Common myeloid progenitor, CD34-positive (primary cell): Measurements from ENCODE around the gene ABCG5.

Experiments used
- CTCF ChIA-PET: fragments of 350-600 bp; sonication (Branson Sonifier 250); formaldehyde crosslinking; loops from one replicate; lab custom pipeline; 2021; ENCODE audit warnings: antibody characterized with exemption; lab: Charles Lee
- POLR2A ChIA-PET: fragments of 350-600 bp; sonication (Branson Sonifier 250); formaldehyde crosslinking; loops from one replicate; lab custom pipeline; 2021; ENCODE audit warnings: antibody characterized with exemption; lab: Charles Lee
- DNase-seq, 3 donors: peaks; one replicate each; pipeline versions ENCODE4 v3.0.0 to v3.0.0-alpha.2; 2013
- H3K27ac ChIP-seq, 2 experiments: 1 replicate in 1 of 2; 2 replicates in 1 of 2; pipeline ENCODE4 v1.7.0; 2013; ENCODE audit warnings: inconsistent platforms in 2 of 2, low read length in 2 of 2, mild to moderate bottlenecking in 2 of 2, low read depth in 1 of 2, moderate library complexity in 1 of 2; ENCODE audit not compliant: severe bottlenecking in 2 of 2, insufficient read depth in 1 of 2, poor library complexity in 1 of 2
- H3K27me3 ChIP-seq, 5 experiments: replicated peaks in 2 of 5; 1 replicate in 3 of 5; 2 replicates in 2 of 5; pipeline versions ENCODE4 v1.6.1 to v1.7.0; 2013; ENCODE audit warnings: low read length in 4 of 5, mild to moderate bottlenecking in 2 of 5, moderate library complexity in 2 of 5, inconsistent platforms in 1 of 5; ENCODE audit not compliant: insufficient read depth in 5 of 5, control insufficient read depth in 4 of 5
- H3K36me3 ChIP-seq, 4 experiments: 1 replicate in 2 of 4; 2 replicates in 2 of 4; pipeline versions ENCODE4 v1.6.1 to v1.7.0; 2013; ENCODE audit warnings: low read length in 3 of 4, control low read depth in 1 of 4, mild to moderate bottlenecking in 1 of 4; ENCODE audit not compliant: control insufficient read depth in 4 of 4, insufficient read depth in 4 of 4
- H3K4me1 ChIP-seq, 4 experiments: 1 replicate in 3 of 4; 2 replicates in 1 of 4; pipeline versions ENCODE4 v1.6.1 to v1.7.1; 2013; ENCODE audit warnings: low read length in 3 of 4, mild to moderate bottlenecking in 3 of 4, control low read depth in 1 of 4, inconsistent platforms in 1 of 4, moderate library complexity in 1 of 4; ENCODE audit not compliant: control insufficient read depth in 4 of 4, insufficient read depth in 4 of 4; ENCODE audit errors: control extremely low read depth in 1 of 4
- H3K4me3 ChIP-seq, 7 experiments: 1 replicate in 4 of 7; 2 replicates in 3 of 7; pipeline versions ENCODE4 v1.5.1 to v1.7.0; 2013; ENCODE audit warnings: mild to moderate bottlenecking in 7 of 7, low read length in 6 of 7, moderate library complexity in 6 of 7, inconsistent platforms in 2 of 7, low read depth in 2 of 7, control low read depth in 1 of 7; ENCODE audit not compliant: insufficient read depth in 4 of 7, control insufficient read depth in 1 of 7; ENCODE audit errors: extremely low read depth in 1 of 7
- H3K9me3 ChIP-seq, 5 experiments: 1 replicate in 4 of 5; 2 replicates in 1 of 5; pipeline versions ENCODE4 v1.6.1 to v1.7.1; 2013; ENCODE audit warnings: low read length in 4 of 5, mild to moderate bottlenecking in 2 of 5, inconsistent platforms in 1 of 5, low read depth in 1 of 5, moderate library complexity in 1 of 5; ENCODE audit not compliant: control insufficient read depth in 4 of 5, insufficient read depth in 2 of 5; ENCODE audit errors: control extremely low read depth in 1 of 5
- WGBS: methylation state at CpG from one replicate; pipeline ENCODE4 v1.1.5; 2013; ENCODE audit not compliant: insufficient coverage; 5-methylcytosine and 5-hydroxymethylcytosine counted together

Gene ABCG5

DNA sequence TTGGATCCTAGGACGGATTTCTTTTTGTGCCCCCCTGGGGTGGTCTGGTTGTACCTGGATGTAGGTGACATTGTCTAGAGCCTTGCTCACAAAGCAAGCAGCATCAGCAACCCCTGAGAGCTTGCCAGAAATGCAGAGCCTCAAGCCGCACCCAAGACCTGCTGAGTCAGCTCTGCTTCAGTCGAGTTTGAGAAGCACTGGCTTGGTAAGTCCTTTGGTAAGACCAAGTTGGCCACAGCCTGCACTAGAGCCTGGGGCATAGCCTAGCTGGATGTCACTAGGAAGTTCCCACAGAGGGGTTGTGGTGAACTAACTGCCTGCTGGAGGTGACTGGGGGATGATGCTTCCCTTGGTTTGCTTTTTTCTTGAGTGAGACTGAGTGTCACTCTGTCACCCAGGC lies 6.2 kb downstream of the ABCG5 start:
- H3K9me3 ChIP-seq: no peaks in the 10 kb centered on the region
- DNase-seq: peak in 2 of 3 donors; percentile 18 to 23
- ChIA-PET CTCF (no interaction called here), POLR2A (no interaction called here)
- H3K4me1 ChIP-seq: peaks cover 0 to 8% (median 5%) of the 10 kb centered on the region in 4 experiments
- peak overlapping the region in 2 of 7 experiments; percentile 55 to 59 for H3K4me3 ChIP-seq
- 74% methylated on average over 3 of the region's 3 CpGs for WGBS
- H3K27me3 ChIP-seq: peaks cover 13 to 35% (median 18%) of the 10 kb centered on the region in 5 experiments
- no peak overlapping the region for H3K27ac ChIP-seq
- H3K36me3 ChIP-seq: no peaks in the 10 kb centered on the region

- peak overlapping the region in 6 of 7 experiments; percentile 19 to 62 (median 56) for H3K4me3 ChIP-seq
- ChIA-PET CTCF (no interaction called here), POLR2A (no interaction called here)
- peak in 2 of 3 donors; percentile 6 to 15 for DNase-seq
- H3K27me3 ChIP-seq: peaks cover 13 to 35% (median 18%) of the 10 kb centered on the region in 5 experiments
- peaks cover 0 to 8% (median 5%) of the 10 kb centered on the region in 4 experiments for H3K4me1 ChIP-seq
- 8% methylated on average over 43 of the region's 54 CpGs for WGBS
- no peaks in the 10 kb centered on the region for H3K36me3 ChIP-seq
- no peaks in the 10 kb centered on the region for H3K9me3 ChIP-seq
- no peak overlapping the region for H3K27ac ChIP-seq
Observed at GRCh38 chr2:43831543-43832294, 6.9 kb downstream of the ABCG5 start.

DNA sequence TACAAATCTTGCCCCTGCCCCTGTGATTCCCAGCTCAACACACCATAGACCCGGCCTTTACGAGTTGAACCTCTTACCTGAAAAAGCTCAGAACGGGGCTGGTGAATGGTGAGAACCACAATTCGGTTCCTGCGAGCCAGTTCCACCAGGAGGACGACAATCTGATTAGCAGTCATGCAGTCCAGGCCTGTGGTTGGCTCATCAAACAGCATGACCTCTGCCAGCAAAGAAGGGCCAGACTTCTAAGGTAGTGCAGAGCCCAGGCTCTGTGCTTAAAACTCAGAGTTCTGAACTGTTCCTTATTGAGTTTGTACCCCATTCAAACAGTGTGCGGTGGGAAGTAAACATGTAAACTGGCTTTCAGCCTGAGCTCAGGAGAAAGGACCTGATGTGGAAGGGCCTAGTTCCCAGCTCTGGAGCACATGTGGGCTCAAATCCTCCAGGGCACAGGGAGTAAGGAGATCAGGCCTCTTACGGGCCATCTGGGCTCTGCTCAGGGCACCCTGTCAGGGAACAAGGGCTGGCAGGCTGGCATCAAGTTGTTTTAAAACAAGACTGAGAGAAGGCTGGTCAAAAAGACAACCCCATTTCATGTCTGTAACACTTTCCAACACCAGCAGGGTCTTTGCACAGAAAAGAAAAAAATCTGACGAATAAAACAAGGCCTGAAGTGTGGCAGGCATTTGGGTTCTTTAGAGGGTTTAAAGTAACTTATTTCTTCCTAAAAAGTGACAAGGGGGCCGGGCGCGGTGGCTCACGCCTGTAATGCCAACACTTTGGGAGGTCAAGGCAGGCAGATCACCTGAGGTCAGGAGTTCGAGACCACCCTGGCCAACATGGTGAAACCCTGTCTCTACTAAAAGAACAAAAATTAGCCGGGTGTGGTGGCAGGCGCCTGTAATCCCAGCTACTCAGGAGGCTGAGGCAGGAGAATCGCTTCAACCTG lies 12.1 kb downstream of the ABCG5 start:
- CTCF ChIA-PET: interaction anchor here (0.9 kb wide), 1 partner anchor 27 kb away, joined by 3 read pairs; no protein-coding TSS in a partner anchor
- POLR2A ChIA-PET: no interaction called here
- Histone ChIP-seq H3K9me3 (no peaks in the 10 kb centered on the region), H3K36me3 (no peaks in the 10 kb centered on the region), H3K4me1 (peaks cover 0 to 3% (median 3%) of the 10 kb centered on the region in 4 experiments), H3K27me3 (peaks cover 8 to 38% (median 14%) of the 10 kb centered on the region in 5 experiments), H3K27ac (no peak overlapping the region), H3K4me3 (no peak overlapping the region)
- DNase-seq: no peak
- WGBS: 96% methylated on average over 14 of the region's 17 CpGs

GRCh38 chr2:43825841-43826240 lies 12.8 kb downstream of the ABCG5 start:
- POLR2A ChIA-PET: no interaction called here
- Histone ChIP-seq H3K4me1 (no peaks in the 10 kb centered on the region), H3K27me3 (peaks cover 6 to 39% (median 11%) of the 10 kb centered on the region in 5 experiments), H3K36me3 (no peaks in the 10 kb centered on the region), H3K27ac (no peak overlapping the region), H3K4me3 (no peak overlapping the region), H3K9me3 (no peaks in the 10 kb centered on the region)
- no peak for DNase-seq
- WGBS: 87% methylated on average over 3 of the region's 3 CpGs
- CTCF ChIA-PET: no interaction called here

DNA sequence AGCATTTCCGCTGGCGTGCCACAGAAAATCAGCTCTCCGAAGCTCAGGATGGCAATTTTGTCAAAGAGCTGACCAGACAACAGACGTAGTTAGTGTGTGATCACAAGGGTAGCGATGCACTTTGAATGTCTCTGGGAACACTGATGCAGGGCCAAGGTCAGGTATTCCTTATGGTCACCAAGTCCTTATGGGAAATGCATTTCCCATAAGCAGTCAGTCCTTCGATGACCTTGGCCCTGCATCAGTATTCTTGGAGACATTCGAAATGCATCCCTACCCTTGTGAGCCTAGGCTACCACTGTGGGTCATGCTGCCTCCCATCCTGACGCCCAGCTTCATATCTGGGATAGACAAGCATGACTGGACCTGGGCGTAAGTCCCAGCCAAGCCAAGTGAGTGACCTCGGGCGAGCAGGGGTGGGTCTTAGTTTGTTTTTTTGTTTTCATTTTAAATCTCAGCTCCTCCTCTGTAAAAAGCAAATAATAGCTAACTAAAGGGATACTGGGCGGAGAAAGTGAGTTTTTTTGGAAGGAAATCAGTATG lies 13.6 kb downstream of the ABCG5 start:
- WGBS: 97% methylated on average over 9 of the region's 12 CpGs
- no peaks in the 10 kb centered on the region for H3K4me1 ChIP-seq
- ChIA-PET POLR2A (no interaction called here), CTCF (no interaction called here)
- H3K27me3 ChIP-seq: peaks cover under 1 to 30% (median 5%) of the 10 kb centered on the region in 5 experiments
- no peak overlapping the region for H3K27ac ChIP-seq
- DNase-seq: no peak
- H3K36me3 ChIP-seq: no peaks in the 10 kb centered on the region
- H3K9me3 ChIP-seq: no peaks in the 10 kb centered on the region
- no peak overlapping the region for H3K4me3 ChIP-seq

GRCh38 chr2:43824512-43824911 lies 14.1 kb downstream of the ABCG5 start:
- ChIA-PET CTCF (no interaction called here), POLR2A (interaction anchor here (0.6 kb wide), 1 partner anchor 629 kb away, joined by 3 read pairs; no protein-coding TSS in a partner anchor)
- Histone ChIP-seq H3K27me3 (peaks cover 0 to 28% (median 2%) of the 10 kb centered on the region in 5 experiments), H3K4me3 (no peak overlapping the region), H3K27ac (no peak overlapping the region), H3K4me1 (no peaks in the 10 kb centered on the region), H3K36me3 (no peaks in the 10 kb centered on the region), H3K9me3 (no peaks in the 10 kb centered on the region)
- DNase-seq: no peak
- 100% methylated on average over 1 of the region's 2 CpGs for WGBS
